ENCODE measurements around the gene CDADC1.
"Not testable (repeated sequence)": the region's sequence is repeated elsewhere in the genome, so short reads cannot be mapped to it uniquely, and the experiment has no call there.

Gene CDADC1

GRCh38 chr13:49240017-49240416, 7.7 kb upstream of the CDADC1 start:
- DNase-seq: peak; percentile 56

GRCh38 chr13:49241296-49241695, 6.4 kb upstream of the CDADC1 start:
- DNase-seq: no peak

DNA sequence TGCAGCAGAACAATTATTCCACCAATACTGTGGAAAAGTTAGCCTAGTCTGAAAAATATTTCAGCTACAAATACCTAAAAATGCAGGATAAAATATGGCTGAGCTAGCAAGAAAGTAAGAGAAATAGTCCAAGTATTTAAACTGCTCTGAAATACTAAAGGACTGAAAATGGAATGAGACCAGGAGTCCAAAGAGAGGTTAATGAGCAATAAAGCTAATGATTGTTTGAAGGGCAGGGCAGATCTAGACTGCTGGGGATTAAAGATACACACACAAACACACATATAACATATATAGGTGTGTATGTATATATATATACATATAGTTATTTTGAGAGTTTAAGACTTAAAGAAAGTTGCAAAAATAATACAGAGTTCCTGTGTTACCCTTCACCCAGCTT, 2.6 kb upstream of the CDADC1 start:
- DNase-seq: no peak

DNA sequence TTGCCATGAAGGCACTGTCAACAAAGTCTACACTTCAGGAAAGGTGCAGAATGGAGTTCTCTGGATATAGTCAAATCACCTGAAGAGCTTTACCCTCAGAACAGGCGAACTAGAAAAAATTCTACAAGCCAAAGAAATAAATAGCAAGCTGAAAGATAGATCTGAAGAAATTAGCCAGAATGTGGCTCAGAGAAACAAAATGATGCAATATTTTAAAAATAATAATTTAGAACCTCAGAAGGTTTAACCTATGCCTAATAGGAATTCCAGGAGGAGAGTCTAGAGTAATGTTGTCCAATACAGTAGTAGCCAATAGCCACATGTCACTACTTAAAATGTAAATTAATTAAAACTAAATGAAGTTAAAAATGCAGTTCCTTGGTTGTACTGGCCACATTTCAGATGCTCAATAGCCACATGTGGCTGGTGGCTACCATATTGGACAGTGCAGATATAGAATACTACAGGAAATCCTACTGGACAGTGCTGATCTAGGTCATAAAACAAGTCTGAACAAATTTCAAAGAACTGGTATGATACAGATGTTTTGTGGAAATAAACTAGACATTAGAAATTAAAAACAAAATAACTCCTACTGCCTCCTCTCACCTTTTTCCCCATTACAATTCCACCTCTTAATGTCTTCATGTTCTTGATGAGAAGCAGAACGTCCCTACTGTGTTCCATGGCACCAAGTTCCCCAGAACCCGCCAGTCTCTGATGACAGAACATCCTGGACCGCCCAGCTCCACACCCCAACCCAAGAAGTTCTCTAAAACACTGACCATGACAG, 679 bp upstream of the CDADC1 start:
- no peak for DNase-seq

GRCh38 chr13:49248622-49249002, 887 bp downstream of the CDADC1 start:
- DNase-seq: no peak

DNA sequence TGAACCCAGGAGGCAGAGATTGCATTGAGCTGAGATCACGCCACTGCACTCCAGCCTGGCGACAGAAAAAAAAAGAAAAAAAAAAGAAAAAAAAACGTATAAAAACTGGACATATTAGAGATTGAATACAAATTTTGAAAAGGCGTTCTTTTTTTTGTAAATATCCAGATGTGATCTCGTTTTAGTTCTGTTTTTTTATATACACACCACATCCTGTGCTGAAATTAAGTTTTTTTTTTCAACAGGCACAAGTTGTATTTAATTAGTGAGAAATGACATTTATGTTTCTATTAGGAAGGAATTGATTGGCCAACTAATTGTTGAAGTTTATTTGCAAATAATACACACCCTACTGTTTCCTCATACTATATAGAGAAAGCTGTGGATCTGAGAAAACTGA, 3.6 kb downstream of the CDADC1 start:
- no peak for DNase-seq

DNA sequence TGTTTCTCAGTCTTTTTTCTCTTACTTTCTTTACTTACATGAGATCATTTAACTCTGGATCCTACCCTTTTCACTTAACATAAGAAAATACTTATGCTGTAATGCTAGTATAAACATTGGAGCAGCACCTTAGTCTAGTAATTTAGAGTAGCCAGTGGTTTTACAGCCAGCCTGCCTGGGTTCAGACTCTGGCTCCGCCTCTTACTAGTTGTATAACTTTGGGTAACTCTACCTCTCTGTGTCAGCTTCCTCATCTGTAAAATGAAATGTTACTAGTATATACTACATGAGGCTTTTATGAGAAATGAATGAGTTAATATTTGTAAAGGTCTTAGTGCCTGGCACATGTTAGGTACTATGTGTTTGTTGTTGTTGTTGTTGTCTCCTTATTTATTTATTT, 5.6 kb downstream of the CDADC1 start:
- DNase-seq: no peak

GRCh38 chr13:49254007-49254406, 6.3 kb downstream of the CDADC1 start:
- DNase-seq: no peak

DNA sequence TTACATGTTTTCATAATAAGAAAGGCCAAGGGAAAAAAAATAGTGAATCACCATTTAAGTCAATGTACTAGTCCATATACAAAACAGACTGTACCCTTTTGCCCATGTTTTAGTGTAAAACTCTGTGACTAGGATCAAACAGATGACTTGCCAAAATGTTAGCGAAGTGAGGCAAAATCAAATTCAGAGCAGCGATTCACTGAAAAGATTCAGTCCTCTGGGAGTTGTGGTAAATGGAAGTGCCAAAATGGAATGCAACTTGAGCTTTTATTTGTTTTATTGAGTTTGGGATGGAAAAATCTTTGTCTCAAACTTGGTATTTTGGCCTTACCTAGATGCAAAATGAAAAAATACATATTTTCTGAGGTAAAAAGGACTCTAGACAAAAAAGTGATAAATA, 9.1 kb downstream of the CDADC1 start:
- no peak for DNase-seq

DNA sequence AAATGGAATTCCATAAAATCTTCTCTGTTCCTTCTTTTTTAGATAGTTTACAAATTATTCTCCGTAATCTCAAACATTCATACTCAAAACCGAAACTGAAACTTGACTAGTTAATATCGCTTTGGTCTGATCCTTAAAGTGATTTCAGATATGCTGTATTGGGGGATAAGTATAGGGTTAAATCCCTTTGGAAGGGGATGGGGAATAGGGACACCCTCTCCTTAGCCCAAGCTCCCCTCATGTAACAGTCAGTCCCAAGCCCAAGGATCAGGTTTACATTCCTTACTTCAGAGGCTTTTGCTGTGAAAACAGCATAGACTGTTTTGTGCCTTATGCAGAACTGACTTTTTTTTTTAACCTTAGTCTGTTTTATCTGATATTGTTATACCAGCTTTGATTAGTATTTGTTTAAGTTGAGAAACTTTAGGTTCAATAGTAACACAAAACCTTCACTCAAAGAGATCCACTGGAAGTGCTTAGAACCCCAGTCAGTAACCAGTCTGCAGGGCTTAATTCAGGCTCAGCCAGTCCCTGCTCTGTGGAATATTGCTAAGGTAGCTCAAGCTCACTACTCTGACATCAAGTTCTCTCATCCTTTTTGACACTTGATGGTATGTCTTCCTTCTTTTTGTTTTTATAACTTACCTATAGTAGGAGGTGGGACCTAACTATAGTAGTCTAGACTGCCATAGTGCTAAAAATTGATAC, 10.5 kb downstream of the CDADC1 start:
- DNase-seq: no peak

- DNase-seq: no peak
These were observed 11.9 kb downstream of the CDADC1 start for GRCh38 chr13:49259586-49259985.

GRCh38 chr13:49262634-49263033, 14.9 kb downstream of the CDADC1 start:
- DNase-seq: no peak

- peak; percentile 61 for DNase-seq
These were observed 18.1 kb downstream of the CDADC1 start for GRCh38 chr13:49265822-49266221.

DNA sequence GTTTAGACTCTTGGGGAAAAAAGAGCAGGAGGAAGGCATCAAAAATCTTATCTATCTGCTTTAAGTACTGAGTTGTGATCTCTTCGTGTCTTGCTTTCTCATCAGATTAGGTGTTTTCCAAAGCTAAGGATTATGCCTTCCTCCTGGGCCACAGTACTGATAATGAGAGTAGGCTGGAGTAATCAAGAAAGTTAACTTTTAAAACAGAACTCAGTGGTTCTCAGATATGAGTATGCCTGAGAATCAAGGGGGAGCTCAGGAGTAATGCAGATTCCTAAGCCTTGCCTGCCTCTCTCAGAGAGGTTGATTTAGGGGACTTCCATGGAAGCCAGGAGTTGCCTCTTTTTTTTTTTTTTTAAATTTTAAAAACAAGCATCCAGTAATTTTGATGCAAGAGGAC, 23.5 kb downstream of the CDADC1 start:
- no peak for DNase-seq

DNA sequence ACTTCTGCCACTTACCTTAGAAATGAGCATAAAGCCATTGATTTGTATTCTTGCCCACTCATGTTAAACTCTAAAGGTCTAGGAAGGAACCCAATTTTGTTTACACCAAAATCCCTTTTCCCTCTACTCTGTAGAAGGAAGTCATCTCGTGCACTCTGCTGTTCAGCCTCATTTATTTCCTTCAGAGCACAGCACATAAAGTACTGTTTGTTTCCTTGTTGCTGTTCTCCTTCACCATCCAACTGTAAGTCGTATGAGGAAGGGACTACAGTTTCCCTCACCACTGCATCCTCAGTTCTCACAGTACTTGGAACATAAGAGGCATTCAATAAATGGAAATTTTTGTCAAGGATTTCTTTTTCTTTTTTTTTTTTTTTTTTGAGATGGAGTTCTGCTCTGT, 24.6 kb downstream of the CDADC1 start:
- DNase-seq: no peak

DNA sequence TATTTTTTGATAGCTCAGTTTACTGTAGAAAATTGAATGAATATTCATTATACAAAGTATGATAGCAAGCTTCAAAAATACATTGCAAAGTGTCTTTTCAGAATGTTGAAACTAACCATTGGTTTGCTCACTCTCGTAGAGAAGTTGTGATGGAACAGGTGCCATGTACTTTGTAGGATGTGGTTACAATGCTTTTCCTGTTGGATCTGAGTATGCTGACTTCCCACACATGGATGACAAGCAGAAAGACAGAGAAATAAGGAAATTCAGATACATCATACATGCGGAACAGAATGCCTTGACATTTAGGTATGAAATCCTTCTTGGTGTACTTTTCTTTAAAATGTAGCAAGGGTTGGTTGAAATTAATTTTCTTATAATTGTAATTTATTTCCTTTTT, 30.5 kb downstream of the CDADC1 start:
- DNase-seq: no peak

GRCh38 chr13:49279112-49279511, 31.4 kb downstream of the CDADC1 start:
- no peak for DNase-seq

DNA sequence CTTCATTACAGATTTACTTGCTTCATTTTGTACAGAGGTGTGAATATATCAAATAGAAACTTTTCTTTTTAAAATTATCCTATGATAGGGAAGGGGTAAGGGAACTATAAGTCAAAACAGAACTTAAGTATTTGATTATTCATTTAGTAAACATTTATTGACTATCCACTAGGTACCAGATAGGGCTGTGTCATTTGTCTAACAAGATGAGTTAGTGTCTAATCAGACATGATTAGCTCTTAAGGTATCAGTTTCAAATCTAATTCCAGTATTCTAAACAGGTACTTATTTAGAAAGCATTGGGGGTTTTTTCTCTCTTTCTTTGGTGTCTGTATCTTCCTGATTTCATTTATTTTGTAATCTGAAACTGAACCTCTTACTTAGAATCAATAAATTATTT, 32.2 kb downstream of the CDADC1 start:
- DNase-seq: peak; percentile 36

GRCh38 chr13:49287995-49288394, 40.3 kb downstream of the CDADC1 start:
- no peak for DNase-seq

DNA sequence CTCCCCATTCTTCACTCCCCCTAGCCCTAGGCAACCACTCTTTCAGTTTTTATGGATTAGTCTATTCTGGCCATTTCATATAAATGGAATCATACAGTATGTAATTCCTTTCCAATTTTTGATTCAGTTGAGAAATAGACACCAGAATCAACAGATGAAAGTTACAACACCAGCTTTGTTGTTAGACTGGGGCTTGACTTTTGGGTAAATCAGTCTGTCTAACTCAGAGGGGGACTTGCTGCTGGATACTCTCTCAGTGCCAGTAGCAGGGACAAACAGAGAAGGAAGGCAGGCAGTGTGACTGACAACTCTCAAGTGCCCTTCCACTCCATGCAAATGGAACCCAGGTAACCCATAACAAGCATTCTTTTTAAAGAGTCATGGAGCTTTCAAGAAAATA, 40.7 kb downstream of the CDADC1 start:
- no peak for DNase-seq

DNA sequence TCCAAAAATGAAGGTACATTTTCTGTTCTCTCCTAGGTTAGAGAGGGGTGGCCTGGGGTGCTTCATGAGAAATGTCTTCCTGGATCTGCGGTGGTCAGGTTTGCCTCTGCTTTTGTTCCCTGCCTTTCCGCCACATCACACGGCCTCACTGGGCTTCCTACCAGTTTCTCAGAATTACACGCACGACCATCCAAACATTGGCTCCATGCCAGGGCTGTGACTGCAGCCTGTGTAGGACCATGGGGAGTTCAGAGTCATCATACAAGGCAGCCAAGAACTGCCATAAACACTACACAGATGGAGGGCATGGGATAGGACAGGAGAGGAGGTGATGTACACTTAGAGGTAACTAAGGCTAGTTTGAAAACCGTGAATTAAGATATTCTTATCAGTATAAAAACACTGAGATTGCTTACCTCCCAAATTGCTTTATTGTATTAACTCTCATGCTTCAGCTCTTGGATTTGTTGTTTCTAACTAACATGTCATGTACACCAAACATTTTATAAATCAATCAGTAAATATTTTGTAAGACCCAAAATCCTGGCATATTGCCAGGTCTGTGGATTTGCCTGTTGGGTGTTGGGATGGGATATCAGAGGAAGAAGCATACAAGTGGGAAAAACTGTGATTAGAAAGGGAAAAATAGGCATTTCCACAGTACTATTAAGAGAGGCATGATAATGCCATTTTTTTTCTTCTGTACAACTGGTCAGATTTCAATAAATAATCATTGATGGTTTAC, 45.2 kb downstream of the CDADC1 start:
- DNase-seq: peak; percentile 64

- not testable (repeated sequence) for DNase-seq
These were observed 47.0 kb downstream of the CDADC1 start for GRCh38 chr13:49294723-49295122.

DNA sequence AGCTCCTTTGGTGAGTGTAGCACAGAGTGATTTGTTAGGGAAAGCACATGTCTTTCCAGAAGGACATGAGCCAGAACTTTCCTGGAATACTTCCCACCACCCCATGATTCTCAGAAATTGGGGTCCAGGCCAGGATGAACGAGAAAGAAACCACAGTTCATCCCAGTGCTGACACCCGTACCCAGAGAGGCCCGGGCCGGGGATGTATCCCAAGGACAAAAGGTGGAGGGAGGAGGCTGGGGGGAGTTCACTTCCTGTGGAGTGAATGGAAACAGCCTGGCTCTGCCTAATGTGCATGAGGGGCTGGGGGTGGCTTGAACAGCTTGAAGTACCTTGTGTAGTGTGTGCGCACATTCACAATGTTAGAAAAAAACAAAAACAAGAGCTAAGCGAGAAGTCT, 47.5 kb downstream of the CDADC1 start:
- no peak for DNase-seq

DNA sequence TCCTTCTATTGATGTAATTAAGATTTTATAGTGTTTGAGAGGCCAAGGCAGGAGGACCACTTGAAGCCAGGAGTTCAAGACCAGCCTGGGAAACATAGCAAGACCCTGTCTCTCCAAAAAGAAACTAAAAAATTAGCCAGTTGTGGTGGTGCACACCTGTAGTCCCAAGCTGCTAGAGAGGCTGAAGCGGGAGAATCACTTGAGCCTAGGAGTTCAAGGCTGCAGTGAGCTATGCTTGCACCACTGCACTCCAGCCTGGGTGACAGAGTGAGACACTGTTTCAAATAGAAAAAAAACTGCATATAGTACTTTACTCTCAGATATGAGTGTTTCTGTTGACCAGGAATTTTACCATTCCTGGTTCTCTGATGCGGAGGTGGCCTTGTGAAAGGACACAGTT, 48.9 kb downstream of the CDADC1 start:
- DNase-seq: no peak

All from NCI-H82 (cell line).